DOHH2 (cell line): Measurements from ENCODE around the gene RBM22.

ENCODE experiments used
- H3F3A ChIP-seq: fragments of 200-600 bp; sonication (generic), shearing (Covaris generic); 2 replicates; pipeline ENCODE4 v1.6.0; 2016; ENCODE audit warnings: antibody characterized with exemption, mild to moderate bottlenecking; ENCODE audit not compliant: control insufficient read depth, insufficient read depth
- H3K27ac ChIP-seq: fragments of 200-600 bp; sonication (generic); 2 replicates; pipeline ENCODE4 v1.5.1; 2014; ENCODE audit warnings: low read depth, mild to moderate bottlenecking, low read length, moderate library complexity
- H3K27me3 ChIP-seq: fragments of 200-600 bp; sonication (generic); 2 replicates; pipeline ENCODE4 v1.6.1; 2014; ENCODE audit warnings: mild to moderate bottlenecking, low read length, mixed read lengths; ENCODE audit not compliant: control insufficient read depth
- H3K36me3 ChIP-seq: fragments of 200-600 bp; sonication (generic); 2 replicates; pipeline ENCODE4 v1.6.1; 2014; ENCODE audit warnings: mild to moderate bottlenecking, low read length, moderate library complexity, mixed read lengths; ENCODE audit not compliant: control insufficient read depth
- H3K4me1 ChIP-seq: fragments of 200-600 bp; sonication (generic); 2 replicates; pipeline ENCODE4 v1.6.1; 2014; ENCODE audit warnings: mild to moderate bottlenecking, low read length, mixed read lengths; ENCODE audit not compliant: control insufficient read depth
- H3K4me2 ChIP-seq: fragments of 200-600 bp; sonication (generic); 2 replicates; pipeline ENCODE4 v1.6.0; 2014; ENCODE audit warnings: mild to moderate bottlenecking, low read length, moderate library complexity
- H3K4me3 ChIP-seq: fragments of 200-600 bp; sonication (generic); 2 replicates; pipeline ENCODE4 v1.5.1; 2014; ENCODE audit warnings: mild to moderate bottlenecking, low read length, mixed read lengths
- H3K79me2 ChIP-seq: fragments of 200-600 bp; sonication (generic); 2 replicates; pipeline ENCODE4 v1.6.1; 2014; ENCODE audit warnings: mild to moderate bottlenecking, low read length, mixed read lengths; ENCODE audit not compliant: control insufficient read depth
- H3K9me2 ChIP-seq: fragments of 200-600 bp; sonication (generic); replicated peaks from 2 replicates; pipeline ENCODE4 v1.6.1; 2014; ENCODE audit warnings: mild to moderate bottlenecking, low read length, mixed read lengths; ENCODE audit not compliant: control insufficient read depth
- H3K9me3 ChIP-seq: fragments of 200-600 bp; sonication (generic); 2 replicates; pipeline ENCODE4 v1.6.1; 2014; ENCODE audit warnings: antibody characterized with exemption, low read length, mixed read lengths; ENCODE audit not compliant: control insufficient read depth, insufficient read depth
- H4K20me1 ChIP-seq: fragments of 200-600 bp; sonication (generic); 2 replicates; pipeline ENCODE4 v1.6.0; 2014; ENCODE audit warnings: low read depth, mild to moderate bottlenecking, antibody characterized with exemption, low read length, moderate library complexity; ENCODE audit not compliant: control insufficient read depth, insufficient read depth
- CTCF ChIP-seq: fragments of 200-600 bp; sonication (generic); IDR thresholded peaks from one replicate; pipeline ENCODE4 v1.5.1; 2014; ENCODE audit warnings: antibody characterized with exemption, mild to moderate bottlenecking, low read depth, low read length; ENCODE audit not compliant: poor library complexity, severe bottlenecking
- EZH2phosphoT487 ChIP-seq: fragments of 200-600 bp; sonication (generic); IDR thresholded peaks from 2 replicates; pipeline ENCODE4 v1.6.1; 2017; ENCODE audit warnings: borderline replicate concordance, mild to moderate bottlenecking, antibody characterized with exemption, low read length, moderate library complexity, mixed read lengths

The RBM22 gene

GRCh38 chr5:150647275-150648251, 53.3 kb downstream of the RBM22 start:
- Histone ChIP-seq H3K4me1 (no peaks in the 10 kb centered on the region), H3K36me3 (no peaks in the 10 kb centered on the region), H3K27ac (no peak overlapping the region), H3K9me2 (no peaks in the 10 kb centered on the region), H3F3A (no peaks in the 10 kb centered on the region), H3K27me3 (peaks cover 21% of the 10 kb centered on the region), H3K4me2 (no peak overlapping the region), H4K20me1 (no peaks in the 10 kb centered on the region), H3K79me2 (no peaks in the 10 kb centered on the region), H3K9me3 (no peaks in the 10 kb centered on the region), H3K4me3 (no peak overlapping the region)
- TF ChIP-seq CTCF (no peak), EZH2phosphoT487 (no peak)

GRCh38 chr5:150645070-150645700, 55.7 kb downstream of the RBM22 start:
- no peak for TF ChIP-seq CTCF
- Histone ChIP-seq H3K27me3 (peaks cover 27% of the 10 kb centered on the region), H3K4me3 (no peak overlapping the region), H3K79me2 (no peaks in the 10 kb centered on the region), H3K27ac (no peak overlapping the region), H3K9me3 (no peaks in the 10 kb centered on the region), H3K4me1 (no peaks in the 10 kb centered on the region), H3K9me2 (no peaks in the 10 kb centered on the region), H3K36me3 (no peaks in the 10 kb centered on the region), H3F3A (no peaks in the 10 kb centered on the region), H3K4me2 (no peak overlapping the region), H4K20me1 (no peaks in the 10 kb centered on the region)

- Histone ChIP-seq H3K4me3 (no peak overlapping the region), H3K4me1 (no peaks in the 10 kb centered on the region), H4K20me1 (no peaks in the 10 kb centered on the region), H3K4me2 (no peak overlapping the region), H3K79me2 (no peaks in the 10 kb centered on the region), H3K9me2 (no peaks in the 10 kb centered on the region), H3F3A (no peaks in the 10 kb centered on the region), H3K27ac (no peak overlapping the region), H3K36me3 (no peaks in the 10 kb centered on the region), H3K27me3 (peaks cover 28% of the 10 kb centered on the region), H3K9me3 (no peaks in the 10 kb centered on the region)
- TF ChIP-seq EZH2phosphoT487 (no peak), CTCF (no peak)
Measured at GRCh38 chr5:150644514-150644913, 56.3 kb downstream of the RBM22 start.
